Stimulated activated CD8-positive, alpha-beta memory T cell treated with anti-CD3 and anti-CD28 coated beads, Interleukin-4, amount 100 ng/mL, for 4 hours (primary cell): ENCODE measurements around the gene PTPN5.

Experiments
- DNase-seq, 2 donors: peaks; one replicate each; pipeline ENCODE4 v3.0.0-alpha.2; 2020; ENCODE audit warnings: low read depth in 2 of 2, low spot score in 1 of 2

PTPN5 gene

GRCh38 chr11:18773681-18774080 lies 17.9 kb downstream of the PTPN5 start:
- no peak for DNase-seq

- DNase-seq, result no peak
These were observed 18.5 kb downstream of the PTPN5 start for GRCh38 chr11:18773104-18773503.

GRCh38 chr11:18772211-18772610 lies 19.4 kb downstream of the PTPN5 start:
- DNase-seq, result no peak

GRCh38 chr11:18771266-18772035 lies 20.1 kb downstream of the PTPN5 start:
- no peak for DNase-seq

- no peak for DNase-seq
These were observed 21.0 kb downstream of the PTPN5 start for GRCh38 chr11:18770479-18771125.

GRCh38 chr11:18769802-18770456 lies 21.7 kb downstream of the PTPN5 start:
- no peak for DNase-seq

- DNase-seq, result no peak
These were observed 22.6 kb downstream of the PTPN5 start for GRCh38 chr11:18768978-18769377.

GRCh38 chr11:18768472-18768901 lies 23.1 kb downstream of the PTPN5 start:
- no peak for DNase-seq

GRCh38 chr11:18766015-18766414 lies 25.6 kb downstream of the PTPN5 start:
- no peak for DNase-seq

GRCh38 chr11:18765554-18765953 lies 26.0 kb downstream of the PTPN5 start:
- no peak for DNase-seq

- no peak for DNase-seq
These were observed 29.9 kb downstream of the PTPN5 start for GRCh38 chr11:18761741-18762140.

GRCh38 chr11:18761144-18761543 lies 30.5 kb downstream of the PTPN5 start:
- DNase-seq, result no peak

GRCh38 chr11:18757811-18758210 lies 33.8 kb downstream of the PTPN5 start:
- DNase-seq, result no peak

- DNase-seq, result no peak
These were observed 34.7 kb downstream of the PTPN5 start for GRCh38 chr11:18756889-18757288.

- DNase-seq, result no peak
These were observed 37.3 kb downstream of the PTPN5 start for GRCh38 chr11:18754308-18754707.

- no peak for DNase-seq
These were observed 39.1 kb downstream of the PTPN5 start for GRCh38 chr11:18752502-18752901.

GRCh38 chr11:18750944-18751343 lies 40.7 kb downstream of the PTPN5 start:
- DNase-seq, result no peak

- no peak for DNase-seq
These were observed 41.8 kb downstream of the PTPN5 start for GRCh38 chr11:18749681-18750319.

- DNase-seq, result no peak
These were observed 42.7 kb downstream of the PTPN5 start for GRCh38 chr11:18748766-18749365.

GRCh38 chr11:18745251-18745650 lies 46.3 kb downstream of the PTPN5 start:
- DNase-seq, result no peak

GRCh38 chr11:18743900-18744514 lies 47.6 kb downstream of the PTPN5 start:
- no peak for DNase-seq
